Activated B cell treated with CpG ODN at 0.5 μM for 24 hours (primary cell): Measurements from ENCODE around the gene TMBIM1. TPM values are rescaled to one million over a fixed set of nuclear protein-coding genes. Genes with fewer than 3 reads are reported as not detected.

Experiments
- ATAC-seq: fragments of 200-7000 bp; cut with Tn5 transposase; one replicate; pipeline ENCODE4 v1.10.0; 2021; ENCODE audit warnings: low read depth, mild to moderate bottlenecking, moderate library complexity
- CTCF ChIA-PET: fragments of 350-600 bp; sonication (Branson Sonifier 250); formaldehyde crosslinking; loops from one replicate; lab custom pipeline; 2021; ENCODE audit warnings: antibody characterized with exemption; lab: Charles Lee
- POLR2A ChIA-PET: fragments of 350-600 bp; sonication (Branson Sonifier 250); formaldehyde crosslinking; loops from one replicate; lab custom pipeline; 2021; ENCODE audit warnings: antibody characterized with exemption; lab: Charles Lee
- DNase-seq: peaks from one replicate; pipeline ENCODE4 v3.0.0; 2022
- H3K27ac Mint-ChIP-seq: one replicate; pipeline ENCODE4 v1.8.0; 2020; ENCODE audit warnings: mixed read lengths
- H3K27me3 Mint-ChIP-seq: one replicate; pipeline ENCODE4 v1.8.0; 2021; ENCODE audit warnings: mixed read lengths
- H3K36me3 Mint-ChIP-seq: one replicate; pipeline ENCODE4 v1.8.0; 2021; ENCODE audit warnings: low read depth, mixed read lengths
- H3K4me1 Mint-ChIP-seq: one replicate; pipeline ENCODE4 v1.8.0; 2021; ENCODE audit warnings: mixed read lengths
- H3K4me3 Mint-ChIP-seq: one replicate; pipeline ENCODE4 v1.8.0; 2020; ENCODE audit warnings: mild to moderate bottlenecking, mixed read lengths
- H3K9me3 Mint-ChIP-seq: one replicate; pipeline ENCODE4 v1.8.0; 2020; ENCODE audit warnings: mixed read lengths
- intact Hi-C: fragments of 100-400 bp; cut with micrococcal nuclease; formaldehyde crosslinking; loops from one replicate; pipeline ENCODE4 v1.15.1; 2024
- total RNA-seq: library from RNA; stranded (reverse); gene quantifications from 2 replicates; pipeline ENCODE4 v1.2.3, GENCODE V29; 2022
- TF ChIP-seq, protein P1 (sequence below): fragments of 200-600 bp; IDR thresholded peaks from one replicate; pipeline ENCODE4 v1.8.0; 2022; ENCODE audit warnings: antibody characterized with exemption, mild to moderate bottlenecking

The TMBIM1 gene
- total RNA-seq, 1 donor from 2014 or later, result 45.0 TPM

DNA sequence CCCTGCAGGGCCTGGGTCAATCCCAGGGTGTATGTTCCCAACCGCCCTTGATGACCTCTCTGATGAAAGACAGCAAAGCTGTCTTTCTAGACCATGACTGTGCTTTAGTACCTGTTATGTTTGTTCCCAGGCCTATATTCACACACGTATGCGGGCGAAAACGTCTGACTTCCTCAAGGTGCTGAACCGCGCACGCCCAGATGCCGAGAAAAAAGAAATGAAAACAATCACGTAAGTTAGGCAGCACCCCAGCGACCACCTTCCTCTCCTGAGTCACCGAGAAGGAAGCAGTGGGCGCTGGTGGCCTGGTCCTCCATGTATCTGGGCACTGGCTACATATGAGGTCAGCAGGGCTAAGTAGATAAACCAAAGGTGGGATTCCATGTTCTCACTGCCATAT lies 42.6 kb downstream of the TMBIM1 start:
- DNase-seq, result no peak
- peaks cover 97% of the 10 kb centered on the region for H3K36me3 Mint-ChIP-seq
- peaks cover under 1% of the 10 kb centered on the region for H3K4me1 Mint-ChIP-seq
- H3K4me3 Mint-ChIP-seq, result no peak overlapping the region
- H3K9me3 Mint-ChIP-seq, result no peaks in the 10 kb centered on the region
- no peaks in the 10 kb centered on the region for H3K27me3 Mint-ChIP-seq
- ChIA-PET CTCF (no interaction called here), POLR2A (interaction anchor here (1.2 kb wide), 1 partner anchor 27 kb away, joined by 3 read pairs; no protein-coding TSS in a partner anchor)
- no peak for ATAC-seq
- TF ChIP-seq, protein P1, sequence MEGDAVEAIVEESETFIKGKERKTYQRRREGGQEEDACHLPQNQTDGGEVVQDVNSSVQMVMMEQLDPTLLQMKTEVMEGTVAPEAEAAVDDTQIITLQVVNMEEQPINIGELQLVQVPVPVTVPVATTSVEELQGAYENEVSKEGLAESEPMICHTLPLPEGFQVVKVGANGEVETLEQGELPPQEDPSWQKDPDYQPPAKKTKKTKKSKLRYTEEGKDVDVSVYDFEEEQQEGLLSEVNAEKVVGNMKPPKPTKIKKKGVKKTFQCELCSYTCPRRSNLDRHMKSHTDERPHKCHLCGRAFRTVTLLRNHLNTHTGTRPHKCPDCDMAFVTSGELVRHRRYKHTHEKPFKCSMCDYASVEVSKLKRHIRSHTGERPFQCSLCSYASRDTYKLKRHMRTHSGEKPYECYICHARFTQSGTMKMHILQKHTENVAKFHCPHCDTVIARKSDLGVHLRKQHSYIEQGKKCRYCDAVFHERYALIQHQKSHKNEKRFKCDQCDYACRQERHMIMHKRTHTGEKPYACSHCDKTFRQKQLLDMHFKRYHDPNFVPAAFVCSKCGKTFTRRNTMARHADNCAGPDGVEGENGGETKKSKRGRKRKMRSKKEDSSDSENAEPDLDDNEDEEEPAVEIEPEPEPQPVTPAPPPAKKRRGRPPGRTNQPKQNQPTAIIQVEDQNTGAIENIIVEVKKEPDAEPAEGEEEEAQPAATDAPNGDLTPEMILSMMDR, result no peak
- no peak overlapping the region for H3K27ac Mint-ChIP-seq
- intact Hi-C loops, result no loop called here

DNA sequence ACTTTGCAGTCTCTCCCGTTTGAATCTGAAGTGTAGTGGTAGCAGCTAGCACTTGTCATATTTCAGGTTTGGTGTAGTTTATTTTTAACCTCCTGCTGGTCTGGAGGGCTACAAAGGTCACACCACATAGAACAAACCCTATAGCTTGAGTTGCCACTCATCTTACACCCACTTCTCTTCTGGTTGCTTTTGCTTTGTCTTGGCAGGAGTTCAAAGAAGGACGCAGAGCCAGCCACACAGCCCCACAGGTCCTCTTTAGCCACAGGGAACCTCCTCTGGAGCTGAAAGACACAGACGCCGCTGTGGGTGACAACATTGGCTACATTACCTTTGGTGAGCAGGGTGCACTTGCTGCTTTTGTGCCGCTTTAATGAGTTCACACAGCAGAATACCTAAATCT lies 47.1 kb downstream of the TMBIM1 start:
- H3K9me3 Mint-ChIP-seq, result no peaks in the 10 kb centered on the region
- no peak overlapping the region for H3K4me3 Mint-ChIP-seq
- intact Hi-C loops, result loop anchor here (2.0 kb wide), 1 partner anchor 16 kb away; no protein-coding TSS in a partner anchor
- DNase-seq (no peak), ATAC-seq (no peak)
- ChIA-PET CTCF (no interaction called here), POLR2A (interaction anchor here (0.9 kb wide), 1 partner anchor 10 kb away, joined by 3 read pairs; no protein-coding TSS in a partner anchor)
- peaks cover 98% of the 10 kb centered on the region for H3K36me3 Mint-ChIP-seq
- H3K4me1 Mint-ChIP-seq, result no peaks in the 10 kb centered on the region
- H3K27me3 Mint-ChIP-seq, result no peaks in the 10 kb centered on the region
- TF ChIP-seq, protein P1, result no peak
- peak overlapping the region; percentile 18 for H3K27ac Mint-ChIP-seq

DNA sequence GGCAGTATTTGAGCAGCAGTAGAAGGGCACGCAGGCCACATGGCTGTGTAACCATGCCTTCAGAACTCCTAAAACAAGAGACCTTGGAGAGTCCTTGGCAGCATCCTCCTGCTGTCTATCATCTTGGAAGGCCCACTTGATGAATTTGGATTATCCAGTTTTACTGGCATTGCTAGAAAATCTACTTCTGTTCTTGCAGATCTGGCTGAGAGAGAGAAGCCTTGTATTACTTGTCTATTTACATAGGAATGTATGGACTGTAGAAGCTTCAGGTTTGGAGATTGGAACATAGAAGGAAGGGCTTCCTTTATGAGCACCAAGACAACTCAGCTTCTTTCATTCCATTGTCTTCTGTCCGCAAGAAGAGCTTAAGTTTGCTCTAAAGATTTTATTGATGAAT lies 47.6 kb downstream of the TMBIM1 start:
- TF ChIP-seq, protein P1, result no peak
- no peak overlapping the region for H3K4me3 Mint-ChIP-seq
- no peak for ATAC-seq
- DNase-seq, result no peak
- H3K36me3 Mint-ChIP-seq, result peaks cover 98% of the 10 kb centered on the region
- POLR2A ChIA-PET, result interaction anchor here (0.9 kb wide), 1 partner anchor 10 kb away, joined by 3 read pairs; no protein-coding TSS in a partner anchor
- CTCF ChIA-PET, result no interaction called here
- intact Hi-C loops, result loop anchor here (2.0 to 5.0 kb wide), 2 partner anchors 16 to 57 kb away; no protein-coding TSS in a partner anchor
- peak overlapping the region; percentile 18 for H3K27ac Mint-ChIP-seq
- no peaks in the 10 kb centered on the region for H3K4me1 Mint-ChIP-seq
- H3K27me3 Mint-ChIP-seq, result no peaks in the 10 kb centered on the region
- no peaks in the 10 kb centered on the region for H3K9me3 Mint-ChIP-seq

DNA sequence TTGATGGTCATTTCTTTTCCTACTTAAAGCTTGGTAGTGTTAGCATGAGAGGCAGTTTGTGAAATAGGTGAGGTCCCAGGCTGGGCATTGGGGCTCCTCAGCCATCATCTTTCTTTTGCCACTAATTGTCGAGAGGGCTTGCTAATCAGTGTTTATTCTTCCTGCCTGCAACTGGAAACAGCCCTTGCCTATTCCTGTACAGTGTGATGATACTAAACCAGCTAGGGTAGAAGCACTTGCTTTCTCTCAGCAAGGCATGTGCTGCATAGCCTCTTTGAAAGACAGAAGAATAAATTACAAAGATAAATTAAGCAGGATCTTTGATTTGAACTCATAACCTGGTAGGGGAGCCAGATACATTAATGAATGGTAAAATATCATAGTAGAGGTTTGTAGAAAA lies 48.1 kb downstream of the TMBIM1 start:
- no peaks in the 10 kb centered on the region for H3K4me1 Mint-ChIP-seq
- H3K9me3 Mint-ChIP-seq, result no peaks in the 10 kb centered on the region
- DNase-seq (no peak), ATAC-seq (no peak)
- no peaks in the 10 kb centered on the region for H3K27me3 Mint-ChIP-seq
- ChIA-PET CTCF (no interaction called here), POLR2A (interaction anchor here (0.9 kb wide), 1 partner anchor 32 kb away, joined by 3 read pairs; no protein-coding TSS in a partner anchor)
- H3K27ac Mint-ChIP-seq, result no peak overlapping the region
- intact Hi-C loops, result loop anchor here (2.0 to 5.0 kb wide), 2 partner anchors 15 to 57 kb away; no protein-coding TSS in a partner anchor
- H3K36me3 Mint-ChIP-seq, result peaks cover 98% of the 10 kb centered on the region
- TF ChIP-seq, protein P1, result no peak
- no peak overlapping the region for H3K4me3 Mint-ChIP-seq

- TF ChIP-seq, protein P1, result no peak
- DNase-seq (no peak), ATAC-seq (no peak)
- no peaks in the 10 kb centered on the region for H3K27me3 Mint-ChIP-seq
- H3K4me1 Mint-ChIP-seq, result no peaks in the 10 kb centered on the region
- POLR2A ChIA-PET, result interaction anchor here (1.4 kb wide), 1 partner anchor 10 kb away, joined by 7 read pairs; no protein-coding TSS in a partner anchor
- CTCF ChIA-PET, result no interaction called here
- H3K4me3 Mint-ChIP-seq, result no peak overlapping the region
- no peak overlapping the region for H3K27ac Mint-ChIP-seq
- intact Hi-C loops, result no loop called here
- H3K36me3 Mint-ChIP-seq, result peaks cover 96% of the 10 kb centered on the region
- H3K9me3 Mint-ChIP-seq, result no peaks in the 10 kb centered on the region
These were observed 53.4 kb downstream of the TMBIM1 start for GRCh38 chr2:218238887-218239286.
